ENCODE data around the gene DNAJC22.
"Not testable (repeated sequence)": the region's sequence is repeated elsewhere in the genome, so short reads cannot be mapped to it uniquely, and the experiment has no call there.

DNAJC22 gene

DNA sequence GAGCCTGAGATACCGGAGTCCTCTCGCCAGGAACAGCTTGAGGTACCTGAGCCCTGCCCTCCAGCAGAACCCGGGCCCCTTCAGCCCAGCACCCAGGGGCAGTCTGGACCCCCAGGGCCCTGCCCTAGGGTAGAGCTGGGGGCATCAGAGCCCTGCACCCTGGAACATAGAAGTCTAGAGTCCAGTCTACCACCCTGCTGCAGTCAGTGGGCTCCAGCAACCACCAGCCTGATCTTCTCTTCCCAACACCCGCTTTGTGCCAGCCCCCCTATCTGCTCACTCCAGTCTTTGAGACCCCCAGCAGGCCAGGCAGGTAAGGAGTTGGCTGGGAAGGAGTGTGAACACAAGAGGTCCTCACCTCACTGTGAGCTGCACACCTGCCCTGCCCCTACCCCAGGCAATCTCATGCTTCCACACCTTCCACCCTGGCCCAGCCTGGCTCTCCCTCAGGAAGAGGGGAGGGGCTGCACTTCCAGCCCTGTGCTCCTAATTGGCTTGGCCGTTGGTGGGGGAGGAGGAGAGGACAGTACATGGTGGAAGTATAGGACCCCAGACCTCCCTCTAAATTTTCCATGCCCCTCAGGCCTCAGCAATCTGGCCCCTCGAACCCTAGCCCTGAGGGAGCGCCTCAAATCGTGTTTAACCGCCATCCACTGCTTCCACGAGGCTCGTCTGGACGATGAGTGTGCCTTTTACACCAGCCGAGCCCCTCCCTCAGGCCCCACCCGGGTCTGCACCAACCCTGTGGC is 15.9 kb upstream of the DNAJC22 start:
- in situ Hi-C loops (cut with HindIII; ENCODE audit: low sequenced_read_pairs): no loop called here

DNA sequence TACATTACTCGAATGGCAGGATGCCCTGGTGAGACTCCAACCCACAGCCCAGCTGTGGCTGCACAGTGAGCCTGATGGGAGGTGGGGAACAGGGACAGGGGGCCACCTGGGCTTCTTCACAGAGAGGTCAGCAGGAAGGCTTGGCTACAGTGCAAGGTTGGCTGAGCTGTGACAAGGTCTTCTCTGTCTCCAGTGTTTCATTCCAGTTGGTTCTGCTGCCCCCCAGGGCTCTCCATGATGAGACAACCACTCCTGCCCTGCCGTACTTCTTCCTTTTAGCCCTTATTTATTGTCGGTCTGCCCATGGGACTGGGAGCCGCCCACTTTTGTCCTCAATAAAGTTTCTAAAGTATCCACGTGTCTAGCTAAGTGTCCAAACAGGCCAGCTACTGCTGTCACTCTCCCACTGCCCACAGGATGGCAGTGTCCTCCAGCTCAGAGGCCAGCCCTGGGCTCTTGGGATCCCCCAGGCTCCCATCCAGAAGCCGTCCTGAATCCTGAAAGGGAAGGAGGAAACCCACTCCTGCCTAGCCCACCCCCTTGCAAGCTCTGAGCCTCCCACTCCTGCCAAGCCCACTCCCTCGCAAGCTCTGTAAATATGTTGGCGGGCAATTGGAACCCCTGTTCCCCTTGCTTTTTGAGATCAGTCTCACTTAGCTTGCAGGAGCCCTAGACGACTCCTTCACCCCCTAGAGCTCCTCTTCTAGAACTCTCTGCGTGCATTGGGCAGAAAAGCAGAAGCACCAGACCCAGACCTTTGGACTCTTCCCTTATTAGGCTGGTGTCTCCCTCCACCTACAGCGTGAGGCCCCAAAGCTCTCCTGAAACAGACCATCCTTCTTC is 15.1 kb upstream of the DNAJC22 start:
- in situ Hi-C loops (cut with HindIII; ENCODE audit: low sequenced_read_pairs): no loop called here

DNA sequence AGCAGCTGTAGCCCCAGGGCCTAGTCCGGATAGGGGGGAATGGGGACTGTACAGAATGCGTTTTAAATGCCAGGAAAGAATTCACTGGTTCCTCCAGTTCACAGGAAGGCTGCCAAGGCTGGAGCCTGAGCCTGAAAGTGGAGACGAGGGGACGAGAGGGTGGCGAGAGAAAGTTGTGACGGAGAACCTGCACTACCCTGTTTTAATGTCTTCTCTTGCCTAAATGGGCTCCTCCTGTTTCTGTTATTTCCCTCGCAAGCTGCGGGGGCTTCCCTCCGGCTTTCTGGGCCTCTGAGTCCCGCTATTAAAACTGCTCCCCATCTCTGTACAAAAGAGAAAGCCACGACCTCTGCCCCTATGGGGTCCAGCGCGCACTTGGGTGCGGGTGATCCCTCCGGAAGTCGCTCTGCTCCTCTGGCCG is 14.2 kb upstream of the DNAJC22 start:
- in situ Hi-C loops (cut with HindIII; ENCODE audit: low sequenced_read_pairs): no loop called here

DNA sequence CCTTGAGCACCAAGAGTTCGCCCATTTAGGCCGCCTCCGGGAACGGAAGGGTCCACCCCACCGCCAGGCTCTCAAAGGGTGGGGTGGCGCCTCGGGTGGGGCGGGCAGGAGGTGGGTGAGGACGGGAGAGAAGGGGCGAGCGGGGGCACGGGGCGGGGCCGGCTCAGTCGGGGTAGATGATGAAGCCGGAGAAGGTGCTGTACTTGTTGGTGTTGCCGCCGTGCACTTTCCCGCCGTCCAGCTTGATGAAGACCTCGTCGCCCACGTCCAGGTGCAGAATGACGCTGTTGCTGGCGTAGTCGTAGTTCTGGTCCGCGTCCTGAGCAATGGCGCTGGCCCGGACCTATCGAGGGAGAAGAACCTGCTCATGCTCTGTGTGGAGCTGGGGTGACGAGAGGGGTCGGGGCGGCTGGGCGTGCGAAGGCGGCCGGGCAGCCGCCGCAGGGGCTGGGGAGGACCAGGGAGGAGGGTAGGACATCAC is 13.8 kb upstream of the DNAJC22 start:
- in situ Hi-C loops (cut with HindIII; ENCODE audit: low sequenced_read_pairs): no loop called here

DNA sequence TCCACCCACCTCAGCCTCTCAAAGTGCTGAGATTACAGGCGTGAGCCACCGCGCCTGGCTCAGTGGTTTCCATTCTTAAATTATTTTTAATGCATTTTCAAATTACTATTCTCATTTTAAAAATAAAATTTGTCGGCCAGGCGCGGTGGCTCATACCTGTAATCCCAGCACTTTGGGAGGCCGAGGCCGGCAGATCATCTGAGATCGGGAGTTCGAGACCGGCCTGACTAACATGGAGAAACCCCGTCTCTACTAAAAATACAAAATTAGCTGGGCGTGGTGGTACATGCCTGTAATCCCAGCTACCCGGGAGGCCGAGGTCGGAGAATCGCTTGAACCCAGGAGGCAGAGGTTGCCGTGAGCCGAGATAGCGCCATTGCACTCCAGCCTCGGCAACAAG is 12.9 kb upstream of the DNAJC22 start:
- in situ Hi-C loops (cut with HindIII; ENCODE audit: low sequenced_read_pairs): not testable (repeated sequence)

DNA sequence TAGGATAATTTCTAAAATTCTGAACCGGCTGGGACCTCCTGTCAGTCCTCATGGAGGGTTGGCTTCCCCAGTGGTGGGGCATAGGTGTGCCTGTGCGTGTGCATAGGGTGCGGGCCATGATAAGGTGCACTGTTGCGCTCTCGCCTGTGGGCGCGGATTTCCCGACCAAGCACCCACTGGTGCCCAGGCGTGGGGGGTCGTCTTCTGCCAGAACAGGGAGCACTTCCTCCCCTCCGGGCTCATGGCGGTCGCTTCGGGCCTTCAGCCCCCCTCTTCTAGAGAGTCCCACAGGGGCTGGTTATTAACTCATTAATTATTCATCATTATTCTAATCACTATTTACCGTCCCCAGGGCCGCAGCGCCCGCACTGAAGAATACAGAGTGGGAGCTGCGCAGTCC is 12.5 kb upstream of the DNAJC22 start:
- in situ Hi-C loops (cut with HindIII; ENCODE audit: low sequenced_read_pairs): no loop called here

DNA sequence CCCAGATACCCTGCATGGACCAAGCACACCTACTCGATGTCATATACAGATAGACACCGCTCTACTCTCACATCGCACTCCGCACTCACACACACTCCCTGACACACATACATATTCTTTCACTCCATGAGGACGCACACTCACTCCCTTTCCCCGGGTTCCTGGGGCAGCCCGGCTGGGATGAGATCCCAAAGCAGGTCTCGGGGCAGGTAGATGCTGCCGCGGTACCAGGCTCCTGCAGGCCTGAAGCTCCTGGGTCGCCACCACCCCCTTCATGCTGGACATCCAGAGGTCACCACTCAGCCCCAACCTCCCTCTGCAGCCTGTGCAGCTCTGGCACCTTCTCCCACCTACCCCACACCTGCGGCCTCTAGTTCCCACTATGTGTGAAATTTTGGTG is 12.0 kb upstream of the DNAJC22 start:
- in situ Hi-C loops (cut with HindIII; ENCODE audit: low sequenced_read_pairs): no loop called here

DNA sequence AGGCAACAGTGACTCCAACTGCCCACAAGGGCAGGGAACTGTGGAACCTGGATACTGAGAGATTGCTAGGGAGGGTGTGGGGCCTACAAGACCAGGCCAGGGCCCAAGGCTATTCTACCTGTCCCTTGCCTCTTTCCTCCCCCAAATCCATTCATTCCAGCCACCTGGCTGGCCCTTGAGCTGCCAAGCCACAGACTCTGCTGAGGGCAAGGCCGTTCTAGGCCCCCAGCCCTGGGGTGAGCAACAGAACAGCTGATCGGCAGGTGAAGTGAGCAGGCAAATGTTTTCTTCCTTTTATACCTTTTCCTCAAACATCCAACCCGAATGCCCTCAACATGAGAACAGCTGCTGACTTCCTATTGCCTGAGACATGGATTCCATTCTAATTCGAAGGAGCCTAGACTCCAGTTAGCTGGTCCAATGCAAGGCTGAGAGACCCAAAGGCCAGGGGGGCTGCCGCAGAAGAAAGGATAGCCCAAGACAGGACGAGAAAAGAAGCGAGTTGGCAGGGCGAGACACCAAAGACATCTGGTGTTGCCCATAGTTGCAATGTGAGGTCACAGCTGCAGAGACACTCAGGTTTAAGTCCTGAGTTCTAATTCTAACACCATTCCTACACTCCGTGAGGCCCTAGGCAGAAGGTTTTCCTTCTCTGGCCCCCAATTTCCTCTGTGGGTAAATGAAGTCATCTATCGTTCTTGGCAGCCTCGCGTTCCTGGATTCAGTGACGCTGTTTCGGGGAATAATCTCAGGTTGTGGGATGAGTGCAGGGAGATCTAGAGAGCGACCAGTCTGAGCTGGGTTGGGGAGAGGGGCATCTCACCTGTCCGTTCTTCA is 11.4 kb upstream of the DNAJC22 start:
- in situ Hi-C loops (cut with HindIII; ENCODE audit: low sequenced_read_pairs): no loop called here

DNA sequence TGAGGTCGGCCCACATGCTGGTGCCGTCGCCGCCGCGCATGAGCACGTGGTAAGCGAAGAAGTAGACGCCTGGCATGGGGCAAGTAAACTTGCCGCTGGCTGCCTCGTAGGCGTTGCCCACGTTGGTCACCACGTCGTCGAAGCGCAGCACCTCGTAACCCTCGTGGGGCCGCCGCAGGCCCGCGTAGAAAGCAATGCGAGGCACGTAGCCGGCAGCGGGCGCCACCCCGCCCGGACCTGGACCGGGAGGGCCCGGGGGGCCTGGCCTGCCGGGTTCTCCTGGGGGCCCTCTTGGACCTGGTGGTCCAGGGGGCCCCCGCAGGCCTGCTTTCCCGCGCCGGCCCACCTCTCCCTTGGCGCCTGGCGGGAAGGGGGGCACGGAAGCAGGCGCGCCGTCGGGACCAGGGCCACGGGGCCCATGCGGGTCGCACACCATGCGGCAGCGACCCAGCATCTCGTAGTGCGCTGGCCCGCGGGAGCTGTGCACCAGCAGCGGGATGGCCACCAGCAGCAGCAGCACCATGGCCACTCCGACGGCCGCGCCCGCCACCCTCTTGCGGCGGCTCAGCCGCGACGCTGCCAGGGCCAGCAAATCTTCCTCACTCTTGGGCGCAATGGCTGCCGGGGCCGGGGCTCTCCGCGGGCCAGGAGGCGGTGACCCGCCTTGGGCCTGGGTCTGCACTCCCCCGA is 10.6 kb upstream of the DNAJC22 start:
- in situ Hi-C loops (cut with HindIII; ENCODE audit: low sequenced_read_pairs): no loop called here

DNA sequence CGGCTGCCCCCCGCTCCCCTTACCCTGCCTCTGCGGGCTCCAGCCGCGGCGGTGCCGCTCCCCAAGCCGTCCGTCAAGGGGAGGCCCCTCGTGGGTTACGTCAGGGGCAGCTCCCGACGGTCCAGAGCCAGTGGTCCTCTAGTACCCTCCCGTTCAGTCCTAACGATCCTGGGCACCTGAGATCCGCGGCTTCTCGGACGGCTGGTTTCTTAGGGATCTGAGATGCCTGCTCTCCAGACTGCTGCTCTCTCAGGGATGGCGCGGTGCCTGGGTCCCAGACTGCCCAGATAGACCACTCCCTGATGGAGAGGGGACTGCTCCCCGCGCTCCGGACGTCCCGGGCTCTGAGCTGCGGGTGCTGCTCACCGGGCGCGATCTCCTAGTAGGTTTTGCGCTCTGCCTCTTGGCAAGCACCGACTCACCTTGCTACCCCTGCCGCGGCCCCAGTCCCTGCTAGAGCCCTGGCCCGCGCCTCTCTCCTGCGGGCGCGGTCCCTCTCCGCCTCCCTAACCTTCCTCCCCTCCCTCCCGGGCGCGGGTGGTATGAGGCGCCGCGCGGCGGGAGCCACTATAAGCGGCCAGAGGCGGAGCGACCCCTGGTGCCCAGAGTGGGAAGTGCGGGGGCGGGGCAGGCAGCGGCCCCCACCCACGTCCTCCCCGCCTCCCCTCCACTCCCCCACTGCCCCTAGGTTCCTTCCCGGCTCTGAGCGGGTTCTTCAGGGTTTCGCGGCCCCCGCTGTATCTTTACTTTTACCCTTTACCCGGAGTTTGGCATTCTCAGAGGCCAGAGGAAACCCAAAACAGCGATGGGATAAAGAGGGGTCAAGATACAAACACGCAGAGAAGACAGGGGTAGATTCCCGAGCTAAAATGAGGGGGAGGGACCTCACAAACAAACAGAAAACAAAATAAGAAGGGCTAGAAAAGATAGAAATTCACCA is 9.8 kb upstream of the DNAJC22 start, which contains the start of gene C1QL4:
Gene C1QL4, minus strand, starts transcription at position 544 of the 940 bp plus-strand sequence. CDS start 711 bp downstream, outside the sequence.
- in situ Hi-C loops (cut with HindIII; ENCODE audit: low sequenced_read_pairs): no loop called here

DNA sequence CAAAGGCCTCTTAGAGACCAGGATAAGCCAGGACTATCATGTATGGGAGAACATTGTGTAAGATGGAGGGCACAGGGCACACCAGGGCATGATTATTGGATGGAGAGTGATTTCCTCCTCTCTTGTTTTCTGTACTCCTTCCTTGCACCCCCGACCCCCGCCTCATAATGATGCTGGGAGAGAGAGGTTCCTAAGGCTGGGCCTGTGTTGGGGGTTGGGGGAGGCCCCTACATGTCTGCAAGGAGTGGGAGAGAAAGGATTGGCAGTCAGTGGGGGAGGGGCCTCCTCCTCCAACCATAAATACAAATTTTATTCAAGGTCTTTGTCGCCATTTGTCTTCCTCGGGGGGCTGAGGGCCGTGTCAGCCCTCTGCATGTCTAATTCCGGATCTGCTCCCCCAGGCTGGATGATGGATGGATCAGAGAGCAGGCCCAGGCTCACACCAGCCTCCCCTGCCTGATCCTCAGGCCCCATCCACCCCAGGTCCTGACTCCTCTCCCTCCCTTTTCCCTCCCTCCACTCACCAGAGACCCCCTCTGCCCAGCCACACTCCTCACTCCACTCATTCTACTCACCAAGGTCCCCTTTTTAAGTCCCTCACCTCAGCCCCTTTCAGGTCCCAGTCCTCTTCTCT is 7.7 kb upstream of the DNAJC22 start:
- in situ Hi-C loops (cut with HindIII; ENCODE audit: low sequenced_read_pairs): no loop called here

DNA sequence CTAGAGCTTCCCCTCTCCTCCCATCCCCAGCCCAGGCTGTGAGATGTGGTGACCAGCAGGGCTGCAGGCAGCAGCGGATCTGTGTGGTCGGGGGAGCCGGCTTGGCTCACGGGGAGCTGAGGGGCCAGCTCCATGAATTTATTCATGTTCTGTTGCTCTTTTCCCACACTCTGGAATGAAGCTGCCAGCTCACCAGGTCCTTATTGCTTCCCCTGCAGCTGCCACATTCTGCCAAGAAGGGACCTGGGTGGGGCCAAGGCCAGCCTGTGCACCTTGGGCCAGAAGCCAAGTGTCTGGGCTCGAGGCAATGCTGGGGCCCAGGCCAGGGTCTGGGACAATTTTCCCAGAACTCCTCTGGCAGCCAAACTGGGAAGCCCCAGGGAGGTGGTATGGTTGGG is 7.2 kb upstream of the DNAJC22 start:
- in situ Hi-C loops (cut with HindIII; ENCODE audit: low sequenced_read_pairs): no loop called here

DNA sequence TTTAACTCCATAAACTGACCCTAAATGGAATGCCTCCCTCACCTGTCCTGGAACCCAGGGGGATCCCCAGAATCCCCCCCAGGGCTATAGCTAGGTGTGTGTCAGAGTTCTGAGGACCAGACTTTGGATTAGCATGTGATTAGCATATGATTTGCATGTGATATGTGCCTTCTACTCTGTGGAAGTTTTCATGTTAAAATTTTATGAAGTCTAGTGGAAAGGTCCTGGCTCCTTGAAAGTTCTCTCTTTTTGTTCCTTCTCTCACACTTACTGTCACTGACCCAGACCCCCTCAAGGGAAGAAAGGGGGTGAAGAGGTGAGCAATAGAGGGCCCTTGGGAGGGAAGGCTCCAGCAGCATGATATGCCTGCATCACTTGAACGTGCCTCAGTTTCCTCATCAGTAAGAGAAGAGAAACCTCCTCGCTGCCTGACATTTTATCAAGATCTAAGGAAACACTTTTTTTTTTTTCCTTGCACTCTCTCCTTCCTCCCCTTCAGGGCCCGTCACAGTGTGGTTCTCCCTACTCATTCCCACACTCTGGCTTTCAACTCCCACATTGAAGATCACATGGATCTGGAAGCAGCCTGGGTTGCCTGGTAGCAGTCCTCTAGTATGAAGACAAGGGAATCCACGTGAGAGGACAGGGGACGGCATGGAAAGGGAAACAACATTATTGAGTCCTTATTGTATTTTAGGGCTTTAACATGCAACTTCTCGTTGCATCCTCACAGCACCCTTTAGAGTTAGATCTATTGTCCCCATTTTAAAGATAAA is 6.4 kb upstream of the DNAJC22 start:
- in situ Hi-C loops (cut with HindIII; ENCODE audit: low sequenced_read_pairs): no loop called here

DNA sequence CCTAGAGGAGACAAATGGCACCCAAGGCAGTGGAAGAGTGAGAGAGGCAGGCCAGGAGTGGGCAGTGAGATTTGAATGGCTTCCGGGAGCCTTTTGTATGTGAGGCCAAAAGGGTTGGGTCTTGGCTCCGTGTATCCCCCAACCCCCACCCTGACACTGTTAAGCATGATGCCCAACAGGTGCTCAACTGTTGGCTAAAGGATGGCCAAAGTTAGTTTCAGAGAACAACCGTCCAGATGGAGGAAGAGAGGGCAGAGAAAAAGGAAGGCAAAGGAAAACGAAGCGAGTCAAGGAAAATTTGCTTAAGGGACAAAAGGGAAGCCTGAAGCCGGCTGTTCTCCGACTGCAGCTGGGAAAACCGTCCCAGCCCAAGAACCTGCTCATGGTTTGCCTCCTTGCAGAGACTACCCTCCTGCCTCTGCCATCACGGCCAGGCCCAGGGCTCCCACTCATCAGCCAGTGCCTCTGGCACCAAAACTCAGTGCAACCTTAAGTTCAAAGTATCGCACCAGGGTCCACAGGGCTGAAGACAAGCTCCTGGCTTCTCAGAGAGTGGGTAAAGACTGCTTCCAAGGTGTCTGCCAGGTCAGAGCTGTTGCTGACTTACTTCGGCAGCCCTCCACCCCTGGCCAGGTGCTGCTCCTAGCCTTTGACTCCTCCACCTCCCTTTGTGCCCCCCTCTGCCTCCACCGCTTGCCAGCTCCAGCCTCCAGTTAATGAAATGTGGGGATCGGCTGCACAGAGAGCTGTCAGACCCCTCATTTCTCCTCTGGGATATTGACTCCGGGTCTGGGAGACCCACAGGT is 5.5 kb upstream of the DNAJC22 start:
- in situ Hi-C loops (cut with HindIII; ENCODE audit: low sequenced_read_pairs): no loop called here

DNA sequence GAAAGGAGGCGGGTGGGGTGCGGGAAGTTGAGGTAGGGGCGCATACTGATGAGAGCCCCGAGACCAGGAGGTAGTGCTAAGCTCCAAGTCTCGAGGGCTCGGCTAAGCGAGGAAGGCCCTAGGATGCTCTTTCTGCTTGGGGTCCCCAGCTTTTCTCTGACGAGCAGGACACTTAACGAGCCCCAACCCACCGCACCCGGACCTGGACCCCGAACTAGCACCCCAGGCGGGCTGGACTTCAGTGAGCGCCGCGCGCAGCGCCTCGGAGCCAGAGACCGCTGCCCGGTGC is 5.0 kb upstream of the DNAJC22 start:
- in situ Hi-C loops (cut with HindIII; ENCODE audit: low sequenced_read_pairs): no loop called here

DNA sequence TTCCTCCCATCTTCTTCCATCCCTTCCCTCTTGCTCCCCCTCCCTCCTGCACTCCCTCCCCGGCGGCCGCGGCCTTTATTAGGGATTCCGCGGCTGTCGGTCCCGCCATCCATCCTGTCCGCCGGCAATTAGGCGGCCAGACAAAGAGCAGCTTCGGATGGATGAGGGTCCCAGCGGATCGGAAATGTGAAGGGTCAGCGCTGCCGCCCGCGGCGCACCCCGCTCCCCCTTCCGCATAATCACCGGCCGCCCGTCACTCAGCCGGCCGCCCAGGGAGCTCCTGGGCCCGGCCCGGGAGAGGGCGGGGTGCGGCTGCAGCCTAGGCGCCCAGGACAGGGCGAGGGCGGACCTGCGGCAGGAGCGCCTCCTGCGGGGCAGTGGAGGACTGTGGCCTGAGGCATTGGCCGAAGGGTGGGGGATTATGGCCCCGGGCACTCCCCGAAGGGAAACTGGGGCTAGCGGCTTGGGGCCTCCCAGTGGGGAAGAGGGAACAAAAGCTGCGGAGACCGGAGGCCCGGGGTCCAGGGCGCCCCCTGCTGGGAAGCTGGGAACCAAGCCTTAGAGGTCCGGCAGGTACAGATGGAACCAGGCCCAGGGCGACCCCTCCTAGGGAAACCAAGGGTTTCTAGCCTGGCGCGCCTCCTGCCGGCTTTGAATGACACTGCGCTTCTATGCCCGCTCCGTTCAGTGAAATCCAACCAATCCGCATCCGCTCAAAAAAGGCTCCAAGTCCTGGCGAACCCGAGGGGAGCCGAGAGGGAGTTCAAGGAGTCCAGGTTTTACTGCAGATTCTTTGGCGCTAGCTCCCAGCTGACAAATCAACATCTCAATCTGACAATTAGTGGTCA is 4.4 kb upstream of the DNAJC22 start:
- in situ Hi-C loops (cut with HindIII; ENCODE audit: low sequenced_read_pairs): no loop called here
